Tibial nerve (tissue), 4 donors: ENCODE measurements around the gene WDR18. TPM values are rescaled to one million over a fixed set of nuclear protein-coding genes. Genes with fewer than 3 reads are reported as not detected.

Experiments used
- DNase-seq, 2 donors: peaks; one replicate each; pipeline ENCODE4 v3.0.0-alpha.2; 2019; ENCODE audit warnings: low spot score in 2 of 2
- H3K27ac ChIP-seq, 4 donors: fragments of 200-600 bp; sonication (generic) in 3 of 4; one replicate each; pipeline ENCODE4 v1.5.1; 2017 to 2019; ENCODE audit warnings: mild to moderate bottlenecking in 1 of 4
- H3K27me3 ChIP-seq, 2 donors: fragments of 200-600 bp; sonication (generic) in 1 of 2; one replicate each; pipeline versions ENCODE4 v1.5.1 to v1.6.0; 2017 to 2019
- H3K36me3 ChIP-seq, 3 donors: fragments of 200-600 bp; sonication (generic); one replicate each; pipeline ENCODE4 v1.5.1; 2018 to 2019
- H3K4me1 ChIP-seq, 4 donors: fragments of 200-600 bp; sonication (generic) in 3 of 4; one replicate each; pipeline ENCODE4 v1.5.1; 2017 to 2019
- H3K4me3 ChIP-seq, 4 donors: fragments of 200-600 bp; sonication (generic) in 3 of 4; one replicate each; pipeline ENCODE4 v1.5.1; 2017 to 2019; ENCODE audit warnings: mild to moderate bottlenecking in 1 of 4, moderate library complexity in 1 of 4
- H3K9me3 ChIP-seq, 4 donors: fragments of 200-600 bp; sonication (generic) in 3 of 4; one replicate each; pipeline ENCODE4 v1.5.1; 2017 to 2019
- CTCF ChIP-seq, 5 experiments: fragments of 200-600 bp in 3 of 5; fragments of 450-650 bp in 2 of 5; sonication (generic) in 3 of 5; IDR thresholded peaks; one replicate each; pipeline ENCODE4 v1.5.1; 2016 to 2019; ENCODE audit warnings: antibody characterized with exemption in 5 of 5, mild to moderate bottlenecking in 3 of 5, moderate library complexity in 2 of 5
- EP300 ChIP-seq, 2 donors: sonication (generic); formaldehyde crosslinking; IDR thresholded peaks; one replicate each; pipeline ENCODE4 v1.6.1; 2017; ENCODE audit warnings: antibody characterized with exemption in 2 of 2, mild to moderate bottlenecking in 1 of 2
- POLR2A ChIP-seq, 2 donors: fragments of 450-650 bp; IDR thresholded peaks; one replicate each; pipeline ENCODE4 v1.6.1; 2017; ENCODE audit warnings: antibody characterized with exemption in 2 of 2, mild to moderate bottlenecking in 2 of 2, moderate library complexity in 2 of 2
- WGBS, 2 donors: methylation state at CpG; one replicate each; pipeline ENCODE4 v1.1.5; 2018; 5-methylcytosine and 5-hydroxymethylcytosine counted together
- total RNA-seq, 4 donors: library from RNA; depleted of rRNA; stranded (reverse); fragments of >200 nt; gene quantifications; one replicate each; pipeline ENCODE4 v1.1.0, GENCODE V29; 2016

WDR18 gene
- total RNA-seq, 4 donors from 2014 or later = 23.3 to 90.6 (median 52.8) TPM

- peaks cover 0 to 2% (median 0%) of the 10 kb centered on the region in 4 donors for H3K4me1 ChIP-seq
- peaks cover 0 to 76% (median 32%) of the 10 kb centered on the region in 3 donors for H3K36me3 ChIP-seq
- H3K27me3 ChIP-seq = peaks cover 0 to 1% of the 10 kb centered on the region in 2 donors
- peak overlapping the region in 1 of 4 donors; percentile 20 for H3K27ac ChIP-seq
- TF ChIP-seq CTCF (IDR thresholded peaks at IDR 0.05) (no peak), POLR2A (IDR thresholded peaks at IDR 0.05) (no peak), EP300 (IDR thresholded peaks at IDR 0.05) (no peak)
- DNase-seq = no peak
- 91 to 93% methylated on average over 23 to 45 of the region's 45 CpGs for WGBS, 2 donors
- no peak overlapping the region for H3K4me3 ChIP-seq
- H3K9me3 ChIP-seq = no peaks in the 10 kb centered on the region
Observed at GRCh38 chr19:1008268-1009040, 24.3 kb downstream of the WDR18 start.

- no peaks in the 10 kb centered on the region for H3K27me3 ChIP-seq
- no peaks in the 10 kb centered on the region for H3K9me3 ChIP-seq
- H3K36me3 ChIP-seq = peaks cover 0 to 84% (median 33%) of the 10 kb centered on the region in 3 donors
- TF ChIP-seq CTCF (IDR thresholded peaks at IDR 0.05) = no peak
- no peak for TF ChIP-seq EP300 (IDR thresholded peaks at IDR 0.05)
- no peak for TF ChIP-seq POLR2A (IDR thresholded peaks at IDR 0.05)
- whole genome bisulfite sequencing, 2 donors = 74 to 78% methylated on average over 21 to 56 of the region's 92 CpGs
- H3K27ac ChIP-seq = peak overlapping the region in 1 of 4 donors; percentile 20
- H3K4me1 ChIP-seq = peaks cover 0 to 10% (median 0%) of the 10 kb centered on the region in 4 donors
- no peak for DNase-seq
- H3K4me3 ChIP-seq = no peak overlapping the region
Observed at GRCh38 chr19:1009041-1009980, 25.2 kb downstream of the WDR18 start.

- H3K36me3 ChIP-seq = peaks cover 0 to 89% (median 33%) of the 10 kb centered on the region in 3 donors
- TF ChIP-seq EP300 (IDR thresholded peaks at IDR 0.05) (no peak), CTCF (IDR thresholded peaks at IDR 0.05) (no peak), POLR2A (IDR thresholded peaks at IDR 0.05) (no peak)
- H3K9me3 ChIP-seq = no peaks in the 10 kb centered on the region
- no peak for DNase-seq
- H3K4me3 ChIP-seq = no peak overlapping the region
- WGBS, 2 donors = 86 to 88% methylated on average over 23 to 24 of the region's 29 CpGs
- H3K27me3 ChIP-seq = no peaks in the 10 kb centered on the region
- H3K27ac ChIP-seq = peak overlapping the region in 1 of 4 donors; percentile 15
- peaks cover 0 to 18% (median 3%) of the 10 kb centered on the region in 4 donors for H3K4me1 ChIP-seq
Observed at GRCh38 chr19:1009981-1010538, 25.9 kb downstream of the WDR18 start.

GRCh38 chr19:1010586-1011510 lies 26.7 kb downstream of the WDR18 start:
- Histone ChIP-seq H3K36me3 (peaks cover 0 to 89% (median 33%) of the 10 kb centered on the region in 3 donors), H3K9me3 (no peaks in the 10 kb centered on the region), H3K4me3 (no peak overlapping the region), H3K27me3 (no peaks in the 10 kb centered on the region), H3K4me1 (peaks cover 0 to 26% (median 11%) of the 10 kb centered on the region in 4 donors), H3K27ac (no peak overlapping the region)
- DNase-seq = no peak
- WGBS, 2 donors = 91 to 92% methylated on average over 52 to 53 of the region's 56 CpGs
- TF ChIP-seq POLR2A (IDR thresholded peaks at IDR 0.05) = no peak
- TF ChIP-seq CTCF (IDR thresholded peaks at IDR 0.05) = no peak
- no peak for TF ChIP-seq EP300 (IDR thresholded peaks at IDR 0.05)
